ENCODE results near the gene GARNL3.

Gene GARNL3

DNA sequence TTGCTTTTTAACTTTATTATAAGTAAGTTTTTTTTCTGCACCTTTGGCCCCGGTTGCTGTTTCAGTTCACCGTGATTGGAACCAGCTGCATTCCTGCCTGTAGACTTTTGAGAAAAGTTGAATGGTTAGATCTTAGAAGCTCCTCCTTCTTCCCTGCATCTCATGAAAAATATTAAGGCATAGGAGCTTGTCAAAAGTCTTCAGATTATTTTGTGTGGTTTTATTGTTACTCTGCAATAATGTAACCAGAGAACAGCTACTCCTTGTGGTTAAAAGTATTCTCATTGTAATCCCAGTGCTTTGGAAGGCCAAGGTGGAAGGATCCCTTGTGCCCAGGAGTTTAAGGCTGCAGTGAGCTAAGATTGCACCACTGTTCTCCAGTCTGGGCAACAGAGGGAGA is 129.1 kb downstream of the GARNL3 start:
- in situ Hi-C loops (cut with MboI; ENCODE audit: low pct_unique_long_range_greater_than_20kb, low sequenced_read_pairs) = no loop called here
- no peak for DNase-seq

- no peak for DNase-seq
- in situ Hi-C loops (cut with MboI; ENCODE audit: low pct_unique_long_range_greater_than_20kb, low sequenced_read_pairs) = no loop called here
These were observed 131.1 kb downstream of the GARNL3 start for GRCh38 chr9:127395497-127396252.

- no peak for DNase-seq
- in situ Hi-C loops (cut with MboI; ENCODE audit: low pct_unique_long_range_greater_than_20kb, low sequenced_read_pairs) = no loop called here
These were observed 131.8 kb downstream of the GARNL3 start for GRCh38 chr9:127396253-127396807.

GRCh38 chr9:127396808-127397645 is 132.5 kb downstream of the GARNL3 start, which contains the start of gene SLC2A8:
Gene SLC2A8 (plus strand): TSS chr9:127397169. CDS start chr9:127397231, 62 bp downstream.
- peak; percentile 100 for DNase-seq
- in situ Hi-C loops (cut with MboI; ENCODE audit: low pct_unique_long_range_greater_than_20kb, low sequenced_read_pairs) = no loop called here

- DNase-seq = peak; percentile 37
- in situ Hi-C loops (cut with MboI; ENCODE audit: low pct_unique_long_range_greater_than_20kb, low sequenced_read_pairs) = no loop called here
These were observed 133.2 kb downstream of the GARNL3 start for GRCh38 chr9:127397646-127398274.

DNA sequence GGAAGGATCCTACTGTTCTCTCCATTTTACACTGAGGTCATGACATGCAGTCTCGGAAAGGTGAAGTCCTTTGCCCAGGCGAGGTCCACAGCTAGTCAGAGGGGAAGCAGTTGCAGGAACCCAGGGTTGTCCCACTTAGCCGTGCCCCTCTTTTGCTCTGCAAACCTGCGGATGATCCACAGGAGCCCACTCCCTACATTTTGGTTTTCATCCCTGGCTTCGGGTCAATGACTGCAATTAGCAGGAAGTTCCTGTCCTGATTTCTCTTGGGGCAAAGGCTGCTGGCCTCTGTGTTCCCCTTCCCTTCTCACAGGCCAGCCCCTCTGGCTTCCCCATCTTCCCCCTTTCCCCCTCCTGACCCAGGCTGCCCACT is 133.7 kb downstream of the GARNL3 start:
- in situ Hi-C loops (cut with MboI; ENCODE audit: low pct_unique_long_range_greater_than_20kb, low sequenced_read_pairs) = no loop called here
- no peak for DNase-seq

DNA sequence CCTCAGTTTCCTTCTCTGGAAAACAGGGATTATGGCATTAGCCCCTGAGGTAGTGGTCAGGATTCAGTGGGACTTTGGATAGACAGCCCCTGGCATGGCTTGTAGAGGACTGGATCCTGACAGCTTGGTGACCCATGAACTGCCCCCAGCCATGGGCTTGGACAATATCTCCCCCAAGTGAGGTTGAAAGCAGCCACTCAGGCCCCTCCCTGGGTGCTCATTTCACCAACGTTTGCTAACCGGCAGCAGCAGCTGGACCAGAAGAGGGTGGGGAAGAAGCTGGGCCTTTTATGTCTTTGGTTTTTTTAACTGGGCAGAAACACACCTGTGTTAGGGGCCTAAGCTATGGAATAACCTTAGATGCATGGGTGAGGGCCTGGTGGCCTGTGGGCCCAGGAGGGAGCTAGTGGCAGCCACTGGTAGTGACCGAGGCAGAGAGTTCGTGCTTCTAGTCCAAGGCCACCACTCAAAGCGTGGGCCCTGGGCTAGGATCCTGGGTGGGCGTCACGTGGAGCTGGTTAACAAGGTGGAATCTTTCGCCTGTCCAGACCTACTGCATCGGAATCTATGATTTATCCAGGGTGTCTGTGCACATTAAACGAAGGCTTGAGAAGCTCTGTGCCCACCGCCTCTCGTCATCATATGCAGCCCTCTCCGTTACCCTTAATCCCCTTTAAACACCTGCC is 134.3 kb downstream of the GARNL3 start:
- no peak for DNase-seq
- in situ Hi-C loops (cut with MboI; ENCODE audit: low pct_unique_long_range_greater_than_20kb, low sequenced_read_pairs) = no loop called here

DNA sequence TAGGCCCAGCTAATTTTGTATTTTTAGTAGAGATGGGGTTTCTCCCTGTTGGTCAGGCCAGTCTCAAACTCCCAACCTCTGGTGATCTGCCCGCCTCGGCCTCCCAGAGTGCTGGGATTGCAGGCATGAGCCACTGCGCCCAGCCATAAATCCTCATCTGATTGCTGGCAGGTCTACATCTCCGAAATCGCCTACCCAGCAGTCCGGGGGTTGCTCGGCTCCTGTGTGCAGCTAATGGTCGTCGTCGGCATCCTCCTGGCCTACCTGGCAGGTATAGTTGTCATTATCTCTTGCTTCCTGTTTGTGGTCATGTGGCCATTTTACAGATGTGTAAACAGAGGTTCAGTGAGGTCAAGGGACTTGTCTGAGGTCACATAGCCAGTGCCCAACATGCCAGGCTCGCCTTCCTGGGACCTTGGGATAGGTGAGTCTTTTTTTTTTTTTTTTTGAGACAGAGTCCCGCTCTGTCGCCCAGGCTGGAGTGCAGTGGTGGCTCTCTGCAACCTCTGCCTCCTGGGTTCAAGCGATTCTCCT is 135.2 kb downstream of the GARNL3 start:
- in situ Hi-C loops (cut with MboI; ENCODE audit: low pct_unique_long_range_greater_than_20kb, low sequenced_read_pairs) = no loop called here
- DNase-seq = no peak

GRCh38 chr9:127402401-127403090 is 138.0 kb downstream of the GARNL3 start:
- in situ Hi-C loops (cut with MboI; ENCODE audit: low pct_unique_long_range_greater_than_20kb, low sequenced_read_pairs) = no loop called here
- DNase-seq = no peak

DNA sequence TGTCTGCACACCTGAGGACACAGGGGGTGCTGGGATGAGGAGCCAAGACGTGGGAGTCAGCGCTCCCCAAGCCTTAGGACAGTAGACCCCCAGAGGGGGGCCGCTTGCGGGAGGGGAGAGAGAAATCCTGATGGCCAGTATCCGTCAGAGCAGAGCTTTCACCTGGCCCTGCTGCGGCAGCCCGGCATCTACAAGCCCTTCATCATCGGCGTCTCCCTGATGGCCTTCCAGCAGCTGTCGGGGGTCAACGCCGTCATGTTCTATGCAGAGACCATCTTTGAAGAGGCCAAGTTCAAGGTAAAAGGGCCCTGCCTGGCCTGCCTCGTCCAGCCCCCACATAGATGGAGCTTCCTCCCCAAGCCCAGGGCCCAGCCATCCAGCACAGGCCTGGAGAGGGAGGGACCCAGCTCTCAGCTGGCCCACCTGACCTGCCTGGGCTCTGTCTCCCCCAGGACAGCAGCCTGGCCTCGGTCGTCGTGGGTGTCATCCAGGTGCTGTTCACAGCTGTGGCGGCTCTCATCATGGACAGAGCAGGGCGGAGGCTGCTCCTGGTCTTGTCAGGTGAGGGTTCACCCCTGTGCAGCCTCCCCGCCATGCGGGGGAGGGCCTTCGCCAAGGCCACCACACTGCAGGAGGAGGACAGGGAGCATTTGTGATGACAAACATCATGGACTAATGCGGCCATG is 139.1 kb downstream of the GARNL3 start:
- in situ Hi-C loops (cut with MboI; ENCODE audit: low pct_unique_long_range_greater_than_20kb, low sequenced_read_pairs) = no loop called here
- DNase-seq = no peak

GRCh38 chr9:127404631-127405030 is 140.1 kb downstream of the GARNL3 start:
- in situ Hi-C loops (cut with MboI; ENCODE audit: low pct_unique_long_range_greater_than_20kb, low sequenced_read_pairs) = no loop called here

DNA sequence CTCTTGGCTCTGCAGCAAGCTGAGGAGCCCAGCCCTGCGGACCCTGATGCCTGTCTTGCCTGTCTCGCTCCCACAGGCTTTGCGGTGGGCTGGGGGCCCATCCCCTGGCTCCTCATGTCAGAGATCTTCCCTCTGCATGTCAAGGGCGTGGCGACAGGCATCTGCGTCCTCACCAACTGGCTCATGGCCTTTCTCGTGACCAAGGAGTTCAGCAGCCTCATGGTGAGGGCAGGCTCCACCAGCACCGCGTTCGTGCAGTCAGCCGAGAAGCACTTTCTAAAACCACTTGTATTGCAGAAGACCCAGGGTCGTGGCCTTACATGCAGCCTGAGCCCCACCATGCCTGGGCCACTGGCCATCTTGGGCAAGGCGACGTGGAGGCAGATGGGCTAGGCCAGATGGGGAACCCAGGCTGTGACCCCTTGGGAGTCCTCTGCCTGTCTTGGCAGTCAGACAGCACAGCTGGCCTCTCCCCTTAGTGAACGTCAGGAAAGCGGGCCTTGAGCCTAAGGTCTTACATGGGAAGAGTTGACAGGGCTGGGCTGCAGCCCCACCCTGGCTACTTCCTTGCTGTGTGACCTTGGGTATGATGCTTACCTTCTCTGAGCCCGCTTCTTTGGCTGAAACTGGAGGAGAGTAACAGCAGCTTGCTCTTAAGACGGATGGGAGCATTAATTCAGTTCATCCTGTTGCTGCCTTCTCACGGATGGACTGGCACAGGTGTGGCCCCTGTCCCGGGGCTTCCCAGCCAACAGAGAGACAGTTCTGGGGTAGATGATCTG is 141.0 kb downstream of the GARNL3 start:
- DNase-seq = no peak
- in situ Hi-C loops (cut with MboI; ENCODE audit: low pct_unique_long_range_greater_than_20kb, low sequenced_read_pairs) = no loop called here

More at GRCh38 chr9:127404631-127405030, 140.1 kb downstream of the GARNL3 start:
- no peak for DNase-seq

DNA sequence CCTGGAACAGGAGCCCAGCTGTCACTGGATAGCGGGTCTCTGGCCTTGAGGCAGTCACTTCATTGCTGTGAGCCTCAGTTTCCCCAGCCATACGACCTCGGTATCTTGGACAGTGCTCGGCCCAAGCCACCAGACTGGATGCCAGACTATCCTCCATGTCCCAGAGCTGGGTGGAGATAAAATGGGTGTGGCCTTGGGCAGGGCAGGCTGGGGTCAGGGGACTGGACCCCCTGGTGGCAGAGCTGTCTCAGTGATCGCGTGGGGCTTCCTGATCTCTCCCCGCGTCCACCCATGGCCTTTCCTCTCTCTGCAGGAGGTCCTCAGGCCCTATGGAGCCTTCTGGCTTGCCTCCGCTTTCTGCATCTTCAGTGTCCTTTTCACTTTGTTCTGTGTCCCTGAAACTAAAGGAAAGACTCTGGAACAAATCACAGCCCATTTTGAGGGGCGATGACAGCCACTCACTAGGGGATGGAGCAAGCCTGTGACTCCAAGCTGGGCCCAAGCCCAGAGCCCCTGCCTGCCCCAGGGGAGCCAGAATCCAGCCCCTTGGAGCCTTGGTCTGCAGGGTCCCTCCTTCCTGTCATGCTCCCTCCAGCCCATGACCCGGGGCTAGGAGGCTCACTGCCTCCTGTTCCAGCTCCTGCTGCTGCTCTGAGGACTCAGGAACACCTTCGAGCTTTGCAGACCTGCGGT is 142.4 kb downstream of the GARNL3 start:
- in situ Hi-C loops (cut with MboI; ENCODE audit: low pct_unique_long_range_greater_than_20kb, low sequenced_read_pairs) = no loop called here

DNA sequence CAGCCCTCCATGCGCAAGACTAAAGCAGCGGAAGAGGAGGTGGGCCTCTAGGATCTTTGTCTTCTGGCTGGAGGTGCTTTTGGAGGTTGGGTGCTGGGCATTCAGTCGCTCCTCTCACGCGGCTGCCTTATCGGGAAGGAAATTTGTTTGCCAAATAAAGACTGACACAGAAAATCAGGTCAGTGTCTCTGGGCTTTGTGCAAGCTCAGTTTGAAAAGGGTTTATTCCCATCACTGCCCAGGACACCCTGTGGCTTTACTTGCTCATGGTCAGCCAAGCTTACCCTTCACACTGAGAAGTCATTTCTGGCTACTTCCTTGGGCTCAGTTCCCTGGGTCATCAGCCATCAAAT is 142.9 kb downstream of the GARNL3 start:
- DNase-seq = no peak
- in situ Hi-C loops (cut with MboI; ENCODE audit: low pct_unique_long_range_greater_than_20kb, low sequenced_read_pairs) = no loop called here

More for the DNA sequence above, 142.4 kb downstream of the GARNL3 start:
- DNase-seq = no peak

DNA sequence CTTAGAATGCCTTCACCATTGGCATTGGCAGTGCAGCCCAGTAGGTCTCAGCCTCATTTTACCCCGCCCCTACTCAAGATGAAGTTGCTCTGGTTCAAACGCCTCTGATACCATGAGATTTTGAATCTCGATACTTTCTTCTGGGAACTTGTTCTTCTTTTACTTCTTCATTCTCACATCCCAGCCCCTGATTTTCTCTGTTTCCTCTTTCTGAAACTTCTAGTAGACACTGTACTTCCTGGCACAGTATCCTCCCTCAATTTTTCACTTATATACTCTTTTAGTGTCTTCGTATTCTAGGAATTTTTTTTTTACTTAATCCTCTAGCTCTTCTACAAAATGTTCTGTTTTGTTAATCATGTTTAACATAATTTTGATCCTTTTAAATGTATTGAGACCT is 146.5 kb downstream of the GARNL3 start:
- in situ Hi-C loops (cut with MboI; ENCODE audit: low pct_unique_long_range_greater_than_20kb, low sequenced_read_pairs) = no loop called here

GRCh38 chr9:127415141-127415540 is 150.6 kb downstream of the GARNL3 start:
- DNase-seq = no peak
- in situ Hi-C loops (cut with MboI; ENCODE audit: low pct_unique_long_range_greater_than_20kb, low sequenced_read_pairs) = no loop called here

More for the DNA sequence above, 146.5 kb downstream of the GARNL3 start:
- DNase-seq = no peak

- in situ Hi-C loops (cut with MboI; ENCODE audit: low pct_unique_long_range_greater_than_20kb, low sequenced_read_pairs) = no loop called here
- DNase-seq = no peak
These were observed 151.1 kb downstream of the GARNL3 start for GRCh38 chr9:127415657-127416056.

All from KBM-7 (cell line).